Activated CD8-positive, alpha-beta T cell treated with anti-CD3 and anti-CD28 coated beads for 36 hours (primary cell): ENCODE results near the gene EFCAB8. TPM values are rescaled to one million over a fixed set of nuclear protein-coding genes. Genes with fewer than 3 reads are reported as not detected.

ENCODE experiments used
- ATAC-seq: fragments of 200-7000 bp; cut with Tn5 transposase; one replicate; pipeline ENCODE4 v1.10.0; 2021; ENCODE audit warnings: mild to moderate bottlenecking, moderate library complexity
- CTCF ChIA-PET: fragments of 350-600 bp; sonication (Branson Sonifier 250); formaldehyde crosslinking; loops from one replicate; lab custom pipeline; 2021; ENCODE audit warnings: antibody characterized with exemption; lab: Charles Lee
- POLR2A ChIA-PET: fragments of 350-600 bp; sonication (Branson Sonifier 250); formaldehyde crosslinking; loops from one replicate; lab custom pipeline; 2021; ENCODE audit warnings: antibody characterized with exemption; lab: Charles Lee
- DNase-seq: peaks from one replicate; pipeline ENCODE4 v3.0.0-alpha.2; 2020
- H3K27ac Mint-ChIP-seq: one replicate; pipeline ENCODE4 v1.8.0; 2021; ENCODE audit warnings: mild to moderate bottlenecking, mixed read lengths
- H3K27me3 Mint-ChIP-seq: one replicate; pipeline ENCODE4 v1.8.0; 2021; ENCODE audit warnings: mixed read lengths
- H3K36me3 Mint-ChIP-seq: one replicate; pipeline ENCODE4 v1.8.0; 2021; ENCODE audit warnings: low read depth, mixed read lengths
- H3K4me1 Mint-ChIP-seq: one replicate; pipeline ENCODE4 v1.8.0; 2021; ENCODE audit warnings: low read depth, mixed read lengths
- H3K4me3 Mint-ChIP-seq: one replicate; pipeline ENCODE4 v1.8.0; 2021; ENCODE audit warnings: mild to moderate bottlenecking, moderate library complexity, mixed read lengths
- H3K9me3 Mint-ChIP-seq: one replicate; pipeline ENCODE4 v1.8.0; 2021; ENCODE audit warnings: mixed read lengths
- CTCF ChIP-seq: fragments of 200-600 bp; IDR thresholded peaks from one replicate; pipeline ENCODE4 v1.8.0; 2022; ENCODE audit warnings: antibody characterized with exemption, mild to moderate bottlenecking
- intact Hi-C: fragments of 100-400 bp; cut with micrococcal nuclease; formaldehyde crosslinking; loops from one replicate; pipeline ENCODE4 v1.10.0; 2022
- total RNA-seq, 2 experiments: library from RNA; stranded (reverse); gene quantifications; one replicate each; pipeline ENCODE4 v1.2.3, GENCODE V29; 2021

EFCAB8 gene
- total RNA-seq, 2 experiments from 2014 or later = 0.89 to 0.92 TPM

- no peaks in the 10 kb centered on the region for H3K27me3 Mint-ChIP-seq
- no peak for TF ChIP-seq CTCF
- ChIA-PET CTCF (interaction anchor here (1.6 kb wide), 1 partner anchor 42 kb away, joined by 5 read pairs; no protein-coding TSS in a partner anchor), POLR2A (interaction anchor here (0.5 to 1.9 kb wide), 5 partner anchors 11 to 39 kb away, joined by 3 to 4 read pairs (median 3); no protein-coding TSS in a partner anchor)
- H3K36me3 Mint-ChIP-seq = no peaks in the 10 kb centered on the region
- ATAC-seq (no peak), DNase-seq (no peak)
- intact Hi-C loops = no loop called here
- H3K4me3 Mint-ChIP-seq = no peak overlapping the region
- peaks cover 22% of the 10 kb centered on the region for H3K4me1 Mint-ChIP-seq
- H3K9me3 Mint-ChIP-seq = no peaks in the 10 kb centered on the region
- no peak overlapping the region for H3K27ac Mint-ChIP-seq
Measured at GRCh38 chr20:32988008-32988407, 129.3 kb downstream of the EFCAB8 start.

- TF ChIP-seq CTCF = no peak
- ATAC-seq (no peak), DNase-seq (no peak)
- no peak overlapping the region for H3K27ac Mint-ChIP-seq
- no peak overlapping the region for H3K4me3 Mint-ChIP-seq
- peaks cover 29% of the 10 kb centered on the region for H3K4me1 Mint-ChIP-seq
- no peaks in the 10 kb centered on the region for H3K27me3 Mint-ChIP-seq
- POLR2A ChIA-PET = interaction anchor here (1.2 to 1.6 kb wide), 2 partner anchors 8 to 50 kb away, joined by 3 read pairs; no protein-coding TSS in a partner anchor
- peaks cover 2% of the 10 kb centered on the region for H3K36me3 Mint-ChIP-seq
- peaks cover under 1% of the 10 kb centered on the region for H3K9me3 Mint-ChIP-seq
- intact Hi-C loops = no loop called here
- CTCF ChIA-PET = interaction anchor here (1.0 to 3.4 kb wide), 4 partner anchors 15 to 211 kb away, joined by 3 to 13 read pairs (median 4); partner anchors contain the start of gene SUN5
Measured at GRCh38 chr20:32989507-32990283, 131.0 kb downstream of the EFCAB8 start.

- TF ChIP-seq CTCF = no peak
- ChIA-PET CTCF (interaction anchor here (1.0 to 3.4 kb wide), 4 partner anchors 15 to 212 kb away, joined by 3 to 13 read pairs (median 4); partner anchors contain the start of gene SUN5), POLR2A (interaction anchor here (1.2 to 1.6 kb wide), 3 partner anchors 9 to 49 kb away, joined by 3 to 5 read pairs (median 3); no protein-coding TSS in a partner anchor)
- H3K4me1 Mint-ChIP-seq = peaks cover 29% of the 10 kb centered on the region
- H3K36me3 Mint-ChIP-seq = peaks cover 3% of the 10 kb centered on the region
- no peak for ATAC-seq
- DNase-seq = no peak
- no peak overlapping the region for H3K4me3 Mint-ChIP-seq
- peaks cover 8% of the 10 kb centered on the region for H3K9me3 Mint-ChIP-seq
- no peak overlapping the region for H3K27ac Mint-ChIP-seq
- intact Hi-C loops = no loop called here
- H3K27me3 Mint-ChIP-seq = no peaks in the 10 kb centered on the region
Measured at GRCh38 chr20:32990426-32990825, 131.7 kb downstream of the EFCAB8 start.

GRCh38 chr20:32991383-32991782 is 132.7 kb downstream of the EFCAB8 start:
- H3K4me3 Mint-ChIP-seq = no peak overlapping the region
- peak; percentile 88 for ATAC-seq
- intact Hi-C loops = no loop called here
- ChIA-PET POLR2A (interaction anchor here (0.7 to 1.6 kb wide), 4 partner anchors 13 to 48 kb away, joined by 3 to 5 read pairs (median 4); no protein-coding TSS in a partner anchor), CTCF (interaction anchor here (1.6 to 3.4 kb wide), 2 partner anchors 14 to 45 kb away, joined by 5 to 13 read pairs; partner anchors contain the start of gene SUN5)
- H3K9me3 Mint-ChIP-seq = peaks cover 10% of the 10 kb centered on the region
- H3K27me3 Mint-ChIP-seq = no peaks in the 10 kb centered on the region
- H3K4me1 Mint-ChIP-seq = peaks cover 29% of the 10 kb centered on the region
- peaks cover 3% of the 10 kb centered on the region for H3K36me3 Mint-ChIP-seq
- peak; percentile 46 for DNase-seq
- no peak for TF ChIP-seq CTCF
- H3K27ac Mint-ChIP-seq = no peak overlapping the region
